Immature natural killer cell (primary cell): Measurements from ENCODE around the gene SPDYE8. TPM values are rescaled to one million over a fixed set of nuclear protein-coding genes. Genes with fewer than 3 reads are reported as not detected.
"Not testable (repeated sequence)": the region's sequence is repeated elsewhere in the genome, so short reads cannot be mapped to it uniquely, and the experiment has no call there.

ENCODE experiments used
- DNase-seq, 3 donors: peaks; one replicate each; pipeline ENCODE4 v3.0.0; 2022; ENCODE audit warnings: mixed read lengths in 1 of 3
- H3K27ac Mint-ChIP-seq, 6 donors: one replicate each; pipeline ENCODE4 v1.8.0; 2020; ENCODE audit warnings: mixed read lengths in 6 of 6, mild to moderate bottlenecking in 5 of 6, inconsistent platforms in 4 of 6, moderate library complexity in 3 of 6
- H3K27me3 Mint-ChIP-seq, 3 donors: one replicate each; pipeline ENCODE4 v1.8.0; 2020 to 2021; ENCODE audit warnings: low read depth in 3 of 3, mild to moderate bottlenecking in 3 of 3, mixed read lengths in 3 of 3, moderate library complexity in 3 of 3, inconsistent platforms in 1 of 3
- H3K36me3 Mint-ChIP-seq, 3 donors: one replicate each; pipeline ENCODE4 v1.8.0; 2020; ENCODE audit warnings: mixed read lengths in 3 of 3, inconsistent platforms in 2 of 3, mild to moderate bottlenecking in 2 of 3
- H3K4me1 Mint-ChIP-seq, 2 donors: one replicate each; pipeline ENCODE4 v1.8.0; 2020; ENCODE audit warnings: inconsistent platforms in 2 of 2, mild to moderate bottlenecking in 2 of 2, mixed read lengths in 2 of 2, moderate library complexity in 1 of 2
- H3K4me3 Mint-ChIP-seq, 5 donors: one replicate each; pipeline ENCODE4 v1.8.0; 2020; ENCODE audit warnings: mild to moderate bottlenecking in 5 of 5, mixed read lengths in 5 of 5, inconsistent platforms in 3 of 5, moderate library complexity in 3 of 5
- H3K9me3 Mint-ChIP-seq, 6 donors: one replicate each; pipeline ENCODE4 v1.8.0; 2020; ENCODE audit warnings: mild to moderate bottlenecking in 6 of 6, mixed read lengths in 6 of 6, inconsistent platforms in 4 of 6, moderate library complexity in 3 of 6
- polyA plus RNA-seq, 3 donors: library from polyadenylated mRNA; unstranded; fragments of 300-500 nt; fragmentation: Illumina TruSeq; gene quantifications; one replicate each; pipeline ENCODE4 v1.2.3, GENCODE V29; 2021

Gene SPDYE8
- polyA plus RNA-seq, 3 donors from 2014 or later: 0.12 TPM; not detected in 2

- not testable (repeated sequence) for DNase-seq, H3K36me3 Mint-ChIP-seq, H3K4me3 Mint-ChIP-seq, H3K27ac Mint-ChIP-seq, H3K27me3 Mint-ChIP-seq, H3K9me3 Mint-ChIP-seq, H3K4me1 Mint-ChIP-seq
Observed at GRCh38 chr7:72971505-72971904, 58.1 kb downstream of the SPDYE8 start.

Other genes starting within 250 kb of the SPDYE8 start
- gene TYW1B, start 201.6 kb downstream of the SPDYE8 start, polyA plus RNA-seq: 1 to 10 TPM in 1 of 3 donors, under 1 TPM in 2; 0.55 to 2.0 (median 0.88) TPM
- 10 to 100 TPM in 1 of 3 donors, 1 to 10 TPM in 2; 4.4 to 23.0 (median 7.4) TPM for gene POM121, start 104.7 kb downstream of the SPDYE8 start, polyA plus RNA-seq
- not detected for gene TRIM74, start 60.3 kb downstream of the SPDYE8 start, polyA plus RNA-seq
- under 1 TPM in 1 of 3 donors, not detected in 2; 0.12 TPM for gene SPDYE11, start 28.1 kb upstream of the SPDYE8 start, polyA plus RNA-seq
- gene SPDYE9, start 56.3 kb upstream of the SPDYE8 start, polyA plus RNA-seq: under 1 TPM in 1 of 3 donors, not detected in 2; 0.12 TPM